ENCODE data around the gene NUP62CL.
"Not testable (repeated sequence)": the region's sequence is repeated elsewhere in the genome, so short reads cannot be mapped to it uniquely, and the experiment has no call there.

NUP62CL gene

GRCh38 chrX:107205770-107206696 lies at the start of gene NUP62CL, which contains the start of gene DNAAF6:
NUP62CL (minus strand) TSS chrX:107206433; CDS start chrX:107175146, 31,287 bp downstream.
DNAAF6 (plus strand) TSS chrX:107206611; CDS start chrX:107212876, 6,265 bp downstream.
- H3K27ac Mint-ChIP-seq: no peak within 1 kb of the TSS
- H3K4me1 Mint-ChIP-seq (ENCODE audit: low read depth): peaks cover 5% of the 10 kb centered on the region
- intact Hi-C loops (cut with micrococcal nuclease): no loop called here
- H3K36me3 Mint-ChIP-seq (ENCODE audit: low read depth): no peaks in the 10 kb centered on the region
- no peaks in the 10 kb centered on the region for H3K9me3 Mint-ChIP-seq
- H3K27me3 Mint-ChIP-seq: peaks cover 30% of the 10 kb centered on the region
- H3K4me3 Mint-ChIP-seq: peak within 1 kb of the TSS; percentile 70

GRCh38 chrX:107228486-107228819 lies 22.2 kb upstream of the NUP62CL start:
- H3K27me3 Mint-ChIP-seq: peaks cover 3% of the 10 kb centered on the region
- no peaks in the 10 kb centered on the region for H3K36me3 Mint-ChIP-seq (ENCODE audit: low read depth)
- H3K4me3 Mint-ChIP-seq: no peak overlapping the region
- H3K9me3 Mint-ChIP-seq: no peaks in the 10 kb centered on the region
- no peak overlapping the region for H3K27ac Mint-ChIP-seq
- intact Hi-C loops (cut with micrococcal nuclease): no loop called here
- H3K4me1 Mint-ChIP-seq (ENCODE audit: low read depth): peaks cover 6% of the 10 kb centered on the region

- H3K36me3 Mint-ChIP-seq (ENCODE audit: low read depth): no peaks in the 10 kb centered on the region
- peaks cover 6% of the 10 kb centered on the region for H3K4me1 Mint-ChIP-seq (ENCODE audit: low read depth)
- H3K4me3 Mint-ChIP-seq: no peak overlapping the region
- no peak overlapping the region for H3K27ac Mint-ChIP-seq
- no peaks in the 10 kb centered on the region for H3K9me3 Mint-ChIP-seq
- H3K27me3 Mint-ChIP-seq: peaks cover 3% of the 10 kb centered on the region
- intact Hi-C loops (cut with micrococcal nuclease): no loop called here
Measured at GRCh38 chrX:107227780-107228485, 21.7 kb upstream of the NUP62CL start.

GRCh38 chrX:107226757-107227156 lies 20.5 kb upstream of the NUP62CL start:
- no peaks in the 10 kb centered on the region for H3K9me3 Mint-ChIP-seq

GRCh38 chrX:107213477-107213876 lies 7.2 kb upstream of the NUP62CL start:
- no peak overlapping the region for H3K4me3 Mint-ChIP-seq
- H3K36me3 Mint-ChIP-seq (ENCODE audit: low read depth): no peaks in the 10 kb centered on the region
- no peaks in the 10 kb centered on the region for H3K9me3 Mint-ChIP-seq
- intact Hi-C loops (cut with micrococcal nuclease): no loop called here
- no peaks in the 10 kb centered on the region for H3K4me1 Mint-ChIP-seq (ENCODE audit: low read depth)
- peaks cover 5% of the 10 kb centered on the region for H3K27me3 Mint-ChIP-seq
- no peak overlapping the region for H3K27ac Mint-ChIP-seq

More at GRCh38 chrX:107226757-107227156, 20.5 kb upstream of the NUP62CL start:
- Mint-ChIP-seq H3K4me1 (ENCODE audit: low read depth) (peaks cover 6% of the 10 kb centered on the region), H3K36me3 (ENCODE audit: low read depth) (no peaks in the 10 kb centered on the region), H3K27ac (no peak overlapping the region), H3K4me3 (no peak overlapping the region), H3K27me3 (peaks cover 3% of the 10 kb centered on the region)
- intact Hi-C loops (cut with micrococcal nuclease): no loop called here

GRCh38 chrX:107207943-107208342 lies 1.7 kb upstream of the NUP62CL start:
- Mint-ChIP-seq H3K4me1 (ENCODE audit: low read depth) (peaks cover 5% of the 10 kb centered on the region), H3K27me3 (peaks cover 32% of the 10 kb centered on the region), H3K9me3 (no peaks in the 10 kb centered on the region), H3K4me3 (no peak overlapping the region), H3K27ac (no peak overlapping the region), H3K36me3 (ENCODE audit: low read depth) (no peaks in the 10 kb centered on the region)
- intact Hi-C loops (cut with micrococcal nuclease): no loop called here

- intact Hi-C loops (cut with micrococcal nuclease): no loop called here
- Mint-ChIP-seq H3K27me3 (peaks cover 30% of the 10 kb centered on the region), H3K27ac (no peak overlapping the region), H3K4me3 (no peak overlapping the region), H3K4me1 (ENCODE audit: low read depth) (peaks cover 5% of the 10 kb centered on the region), H3K9me3 (no peaks in the 10 kb centered on the region), H3K36me3 (ENCODE audit: low read depth) (no peaks in the 10 kb centered on the region)
Measured at GRCh38 chrX:107207089-107207488, 856 bp upstream of the NUP62CL start.

GRCh38 chrX:107206697-107207065 lies 448 bp upstream of the NUP62CL start:
- Mint-ChIP-seq H3K4me1 (ENCODE audit: low read depth) (peaks cover 5% of the 10 kb centered on the region), H3K36me3 (ENCODE audit: low read depth) (no peaks in the 10 kb centered on the region), H3K4me3 (no peak overlapping the region), H3K27me3 (peaks cover 30% of the 10 kb centered on the region), H3K27ac (no peak overlapping the region), H3K9me3 (no peaks in the 10 kb centered on the region)
- intact Hi-C loops (cut with micrococcal nuclease): no loop called here

- H3K9me3 Mint-ChIP-seq: no peaks in the 10 kb centered on the region
- intact Hi-C loops (cut with micrococcal nuclease): no loop called here
- H3K27ac Mint-ChIP-seq: no peak overlapping the region
- H3K27me3 Mint-ChIP-seq: peaks cover 34% of the 10 kb centered on the region
- H3K4me1 Mint-ChIP-seq (ENCODE audit: low read depth): peaks cover 5% of the 10 kb centered on the region
- no peaks in the 10 kb centered on the region for H3K36me3 Mint-ChIP-seq (ENCODE audit: low read depth)
- no peak overlapping the region for H3K4me3 Mint-ChIP-seq
Measured at GRCh38 chrX:107204068-107204605, 2.1 kb downstream of the NUP62CL start.

GRCh38 chrX:107199491-107199890 lies 6.7 kb downstream of the NUP62CL start:
- Mint-ChIP-seq H3K27ac (no peak overlapping the region), H3K4me3 (no peak overlapping the region)
- intact Hi-C loops (cut with micrococcal nuclease): no loop called here

GRCh38 chrX:107198074-107198473 lies 8.2 kb downstream of the NUP62CL start:
- intact Hi-C loops (cut with micrococcal nuclease); H3K36me3 Mint-ChIP-seq (ENCODE audit: low read depth); H3K4me3 Mint-ChIP-seq; H3K9me3 Mint-ChIP-seq; H3K4me1 Mint-ChIP-seq (ENCODE audit: low read depth); H3K27me3 Mint-ChIP-seq; H3K27ac Mint-ChIP-seq: not testable (repeated sequence)

More at GRCh38 chrX:107199491-107199890, 6.7 kb downstream of the NUP62CL start:
- H3K9me3 Mint-ChIP-seq: no peaks in the 10 kb centered on the region
- peaks cover 9% of the 10 kb centered on the region for H3K27me3 Mint-ChIP-seq
- no peaks in the 10 kb centered on the region for H3K4me1 Mint-ChIP-seq (ENCODE audit: low read depth)
- no peaks in the 10 kb centered on the region for H3K36me3 Mint-ChIP-seq (ENCODE audit: low read depth)

- no peaks in the 10 kb centered on the region for H3K9me3 Mint-ChIP-seq
- intact Hi-C loops (cut with micrococcal nuclease): no loop called here
- H3K27ac Mint-ChIP-seq: no peak overlapping the region
- H3K27me3 Mint-ChIP-seq: peaks cover 6% of the 10 kb centered on the region
- no peaks in the 10 kb centered on the region for H3K36me3 Mint-ChIP-seq (ENCODE audit: low read depth)
- no peak overlapping the region for H3K4me3 Mint-ChIP-seq
- no peaks in the 10 kb centered on the region for H3K4me1 Mint-ChIP-seq (ENCODE audit: low read depth)
Measured at GRCh38 chrX:107197319-107197718, 8.9 kb downstream of the NUP62CL start.

GRCh38 chrX:107171369-107172102 lies 34.7 kb downstream of the NUP62CL start:
- Mint-ChIP-seq H3K27me3 (peaks cover 1% of the 10 kb centered on the region), H3K27ac (no peak overlapping the region), H3K9me3 (no peaks in the 10 kb centered on the region), H3K4me1 (ENCODE audit: low read depth) (no peaks in the 10 kb centered on the region), H3K4me3 (no peak overlapping the region), H3K36me3 (ENCODE audit: low read depth) (no peaks in the 10 kb centered on the region)
- intact Hi-C loops (cut with micrococcal nuclease): no loop called here

All from dendritic cell treated with granulocyte-macrophage colony-stimulating factor and Interleukin-4, amounts not matched to agents 40 ng/mL and 50 ng/mL, for 4 days (primary cell).